Posterior vena cava (tissue), 2 donors: ENCODE data around the gene CRNKL1. TPM values are rescaled to one million over a fixed set of nuclear protein-coding genes. Genes with fewer than 3 reads are reported as not detected.

Source experiments
- DNase-seq: peaks from one replicate; pipeline ENCODE4 v3.0.0-alpha.2; 2020; ENCODE audit warnings: low spot score
- intact Hi-C, 2 donors: fragments of 100-400 bp; cut with DNase I; formaldehyde crosslinking; loops; one replicate each; pipeline versions ENCODE4 v1.14.1 to v1.14.2; 2022 to 2023
- total RNA-seq, 2 donors: library from RNA; stranded (reverse); fragmentation: NEBNext Ultra II Directional; extraction: Animal tissue kit (Norgen Biotek cat#: 25700); gene quantifications; one replicate each; pipeline ENCODE4 v1.2.1, GENCODE V29; 2021
- donor health status: DM: yes; HTN: yes; CAD: no.
- donor health status: DM: yes; HTN: yes; CAD: no.

The CRNKL1 gene
- total RNA-seq, 2 donors from 2014 or later: 14.7 to 15.7 TPM

DNA sequence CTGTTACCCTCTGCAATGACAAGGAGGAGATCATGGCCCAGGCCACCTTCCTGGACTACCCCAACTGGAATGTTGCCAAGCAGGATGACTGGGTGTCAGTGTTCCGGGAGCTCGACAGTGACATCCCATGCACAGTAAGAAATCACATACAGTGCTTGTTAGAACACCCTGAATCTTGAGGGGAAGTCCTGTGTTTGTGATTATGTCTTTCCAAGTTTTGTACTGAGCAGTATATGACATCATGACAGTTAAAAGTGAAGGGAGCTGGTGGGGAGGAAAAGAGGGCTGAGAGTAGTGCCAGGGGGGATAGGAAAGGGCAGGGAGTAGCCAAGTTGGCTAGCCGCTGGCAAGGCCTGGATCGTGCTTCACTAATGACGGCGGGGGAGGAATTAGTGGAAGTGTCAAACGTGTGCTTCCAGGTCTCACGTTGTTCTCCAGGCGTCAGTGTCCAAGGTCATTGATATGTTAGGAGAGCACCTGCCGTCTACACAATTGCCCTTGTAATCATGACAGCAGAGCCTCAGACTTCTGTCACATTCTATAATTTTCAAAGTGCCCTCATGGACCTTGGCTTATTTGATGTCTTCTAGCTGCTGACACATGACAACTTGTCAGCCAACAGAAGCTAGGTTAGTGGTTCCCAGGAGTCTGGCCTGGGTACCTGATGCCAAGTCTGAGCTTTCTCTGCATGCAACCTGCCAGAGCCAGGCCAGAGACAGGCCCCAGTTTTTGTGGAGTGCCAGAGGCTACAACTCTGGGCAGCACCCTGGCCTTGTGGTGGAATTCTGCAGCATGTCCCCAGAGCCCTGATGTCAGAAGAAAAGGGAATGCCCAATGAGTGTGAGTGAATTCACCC, 18.8 kb upstream of the CRNKL1 start:
- intact Hi-C loops: no loop called here
- no peak for DNase-seq

DNA sequence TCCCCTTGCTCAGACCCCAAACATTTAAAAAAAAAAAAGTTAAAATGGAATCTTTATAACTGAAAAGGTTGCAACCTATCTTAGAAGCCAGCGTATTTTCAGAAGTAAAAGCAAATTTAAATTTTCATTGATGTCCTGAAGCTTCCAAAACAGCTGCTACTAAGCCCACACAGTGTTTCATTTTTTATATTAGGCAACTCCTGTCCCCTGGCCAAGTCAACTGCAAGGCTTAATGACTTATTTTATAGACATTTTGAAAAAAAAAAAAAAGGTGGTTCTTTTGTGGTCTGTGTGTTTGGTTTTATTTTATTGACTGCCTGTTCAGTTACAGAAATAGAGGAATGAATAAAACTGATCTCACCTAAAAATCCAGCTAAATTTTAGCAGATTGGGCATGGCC, 13.1 kb upstream of the CRNKL1 start:
- intact Hi-C loops: no loop called here
- no peak for DNase-seq

DNA sequence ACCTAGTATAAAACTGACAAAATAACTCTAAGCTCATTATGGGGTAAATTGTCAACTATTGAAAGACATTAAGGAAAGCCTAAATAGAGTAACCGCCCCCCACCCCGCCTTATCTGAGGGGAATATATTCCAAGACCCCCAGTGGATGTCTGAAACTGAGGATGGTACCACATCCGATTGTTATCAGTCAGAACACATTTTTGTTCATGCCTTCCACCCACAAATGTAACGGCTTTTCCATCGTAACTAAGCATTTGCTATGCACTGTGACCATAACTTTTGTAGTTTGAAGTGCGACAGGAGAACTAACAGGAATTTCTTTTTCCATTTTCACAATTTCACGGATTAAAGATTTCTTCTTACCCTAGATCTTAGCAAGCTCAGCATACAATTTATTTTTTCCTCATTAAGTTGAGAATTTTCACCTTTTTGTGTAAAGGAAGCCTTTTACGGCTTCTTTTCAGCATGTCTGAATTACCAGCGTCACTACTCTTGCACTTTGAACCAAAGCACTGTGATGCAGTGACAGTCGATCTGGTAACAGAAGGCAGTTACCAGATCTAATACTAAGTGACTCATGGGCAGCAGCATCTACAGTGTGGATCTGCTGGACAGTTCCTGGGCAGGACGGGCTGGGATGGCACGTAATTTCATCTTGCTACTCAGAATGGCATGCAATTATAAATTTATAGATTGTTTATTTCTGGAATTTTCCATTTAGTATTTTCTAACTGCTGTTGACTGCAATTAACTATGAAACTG, 11.9 kb upstream of the CRNKL1 start:
- DNase-seq: no peak
- intact Hi-C loops: no loop called here

DNA sequence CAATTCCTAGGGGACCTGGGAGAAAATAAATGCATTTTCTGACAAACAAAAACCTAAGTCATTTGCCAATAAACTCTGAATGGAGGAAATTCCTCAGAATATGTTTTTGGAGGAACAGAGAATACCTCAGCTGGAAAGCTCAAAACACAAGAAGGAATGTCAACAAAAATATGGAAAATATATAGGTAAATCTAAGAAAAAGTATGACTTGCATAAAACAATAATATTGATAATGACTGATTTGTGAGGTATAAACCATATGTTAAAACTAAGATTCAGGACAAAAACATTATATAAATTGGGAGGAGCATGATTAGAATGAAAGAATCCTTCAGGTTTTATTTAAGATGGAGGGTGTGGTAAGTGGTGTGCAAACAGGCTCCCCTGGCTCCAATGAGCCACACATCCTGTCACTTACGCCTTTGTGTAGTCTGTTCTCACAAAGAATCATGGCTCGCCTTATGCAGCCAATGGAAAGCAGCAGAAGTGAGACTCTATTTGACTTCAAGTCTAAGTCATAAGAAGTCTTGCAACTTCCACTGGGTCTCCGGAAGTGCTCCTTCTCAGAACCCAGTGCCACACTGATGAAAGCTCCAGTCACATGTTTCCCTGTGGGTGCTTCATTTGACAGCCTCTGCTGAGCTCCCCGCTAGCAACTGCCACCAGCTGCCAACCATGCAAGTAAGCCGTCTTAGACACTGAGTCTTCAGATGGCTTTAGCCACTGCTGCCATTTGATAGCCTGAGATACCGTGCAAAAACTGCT, 8.2 kb upstream of the CRNKL1 start:
- intact Hi-C loops: no loop called here
- no peak for DNase-seq

DNA sequence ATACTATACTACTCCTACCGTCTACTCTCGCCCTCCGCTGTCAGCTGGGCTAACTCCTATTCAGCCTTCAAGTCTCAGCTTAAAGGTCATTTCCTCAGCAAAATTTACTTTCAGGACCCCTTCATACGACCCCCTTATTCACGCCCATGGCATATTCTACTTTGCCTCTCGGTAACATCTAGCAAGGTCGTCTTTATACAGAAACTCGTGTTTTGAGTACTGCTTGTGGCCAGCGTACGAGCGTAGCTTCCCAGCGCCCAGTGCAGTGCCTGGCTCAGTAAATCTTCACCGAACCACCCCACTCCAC, 546 bp downstream of the CRNKL1 start:
- intact Hi-C loops: no loop called here
- no peak for DNase-seq

DNA sequence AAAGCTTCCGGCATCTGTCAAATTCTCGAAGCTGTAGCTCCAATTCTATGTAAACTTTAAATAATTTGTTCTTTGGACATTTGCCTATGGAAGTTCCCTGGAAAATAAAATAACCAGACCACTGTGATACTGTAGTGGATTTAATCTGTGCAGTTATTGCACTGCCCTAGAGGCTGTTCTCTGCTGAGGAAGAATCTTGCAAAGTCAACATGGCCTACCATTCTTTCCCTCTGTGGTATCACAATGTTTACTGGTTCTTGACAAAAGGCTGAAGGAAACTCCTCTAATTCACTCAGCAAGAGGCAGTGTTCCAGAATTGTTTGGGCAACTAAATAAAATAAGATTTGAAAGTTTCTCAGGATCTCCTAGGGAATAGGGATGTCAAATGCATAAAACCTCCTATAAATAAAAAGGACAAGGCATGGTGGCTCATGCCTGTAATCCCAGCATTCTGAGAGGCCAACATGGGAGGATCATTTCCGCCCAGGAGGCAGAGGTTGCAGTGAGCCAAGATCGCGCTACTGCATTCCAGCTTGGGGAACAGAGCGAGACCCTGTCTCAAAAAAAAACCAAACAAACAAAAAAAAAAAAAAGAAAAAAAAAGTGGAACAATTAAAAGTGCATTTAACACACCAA, 12.4 kb downstream of the CRNKL1 start:
- no peak for DNase-seq
- intact Hi-C loops: no loop called here

DNA sequence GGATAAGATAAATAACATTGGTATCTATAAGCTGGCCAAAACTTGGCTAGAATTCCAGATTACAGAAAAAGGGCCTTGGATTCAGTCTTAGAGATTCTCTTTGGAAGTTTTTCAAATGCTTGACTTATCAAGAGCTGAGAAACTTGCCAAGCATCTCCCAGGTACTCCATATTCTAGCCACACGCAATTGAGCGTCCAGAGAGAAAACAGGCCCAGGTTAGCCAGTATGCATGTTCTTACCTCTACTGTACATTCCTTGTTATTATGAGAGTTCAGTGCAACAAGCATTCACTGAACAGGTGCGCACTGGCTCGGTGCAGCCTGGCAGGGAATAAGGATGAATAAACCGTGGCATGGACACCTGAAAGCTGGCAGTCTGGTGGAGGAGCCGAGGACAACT, 13.7 kb downstream of the CRNKL1 start:
- intact Hi-C loops: no loop called here
- DNase-seq: no peak

DNA sequence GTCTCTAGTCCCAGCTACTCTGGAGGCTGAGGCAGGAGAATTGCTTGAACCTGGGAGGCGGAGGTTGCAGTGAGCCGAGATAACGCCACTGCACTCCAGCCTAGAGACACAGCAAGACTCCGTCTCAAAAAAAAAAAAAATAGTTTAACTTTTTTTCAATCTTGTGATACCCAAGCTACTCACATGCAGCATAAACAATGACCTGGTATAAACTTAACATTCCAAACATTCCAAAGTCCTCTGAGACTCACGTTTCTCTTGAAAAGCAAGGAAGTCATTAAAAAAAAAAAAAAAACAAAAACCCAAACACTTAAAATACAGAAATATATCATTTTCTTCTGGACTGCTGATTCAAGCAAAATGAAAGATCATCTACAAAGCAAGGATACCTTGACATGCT, 14.3 kb downstream of the CRNKL1 start:
- intact Hi-C loops: no loop called here

DNA sequence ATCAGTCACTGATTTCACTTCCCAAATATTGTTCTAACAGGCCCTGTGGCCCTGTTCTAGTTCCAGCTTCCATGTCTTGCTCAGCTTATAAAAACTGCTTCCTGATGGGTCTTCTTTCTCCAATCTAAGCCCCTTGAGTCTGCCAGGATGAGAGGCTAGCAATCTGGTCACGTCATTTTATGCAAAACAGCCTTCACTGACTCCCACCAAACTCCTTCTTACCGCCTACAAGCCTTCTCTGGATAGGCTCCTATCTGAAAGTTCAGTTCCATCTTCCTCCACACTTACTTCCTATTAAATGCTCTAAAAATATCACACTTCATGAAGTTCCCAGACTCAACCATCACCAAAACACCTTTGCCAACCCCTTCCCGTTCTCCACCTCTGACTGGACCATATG, 15.5 kb downstream of the CRNKL1 start:
- no peak for DNase-seq
- intact Hi-C loops: no loop called here

More for the DNA sequence above, 14.3 kb downstream of the CRNKL1 start:
- no peak for DNase-seq

DNA sequence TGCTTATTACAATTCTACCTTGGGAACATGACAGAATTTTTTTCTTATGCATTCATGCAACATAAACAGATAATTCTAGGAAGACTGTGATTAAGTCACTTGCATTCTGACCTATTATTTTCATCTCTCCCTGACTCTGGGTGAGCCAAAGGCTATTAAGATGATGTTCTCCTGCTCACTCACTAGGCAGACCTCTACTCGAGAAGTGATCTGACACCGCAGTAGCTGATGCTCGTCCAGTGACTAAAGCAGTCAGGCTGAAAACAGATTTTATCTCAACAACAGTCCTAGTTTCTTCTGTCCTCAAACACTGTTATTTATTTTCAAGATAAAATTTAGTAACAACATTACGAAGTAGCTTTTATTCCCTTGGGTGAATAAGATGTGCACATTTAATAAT, 17.8 kb downstream of the CRNKL1 start:
- DNase-seq: no peak
- intact Hi-C loops: no loop called here

DNA sequence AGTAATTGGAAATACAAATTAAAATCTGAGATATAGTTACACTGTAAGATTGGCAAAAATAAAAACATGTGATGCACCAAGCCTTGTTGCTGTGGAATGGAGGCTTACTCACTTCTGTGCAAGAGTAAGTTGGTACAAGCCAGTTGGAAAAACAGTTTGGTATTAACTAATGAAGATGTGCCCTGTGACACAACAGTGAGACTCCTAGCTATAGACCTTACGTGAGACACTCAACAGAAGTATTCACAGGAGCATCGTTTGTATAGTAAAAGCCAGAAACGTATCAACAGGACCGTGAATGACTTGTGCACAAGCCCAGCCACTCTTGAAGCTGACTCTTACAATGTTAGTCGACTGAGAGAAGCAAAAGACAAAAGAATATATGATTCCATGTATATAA, 20.5 kb downstream of the CRNKL1 start:
- intact Hi-C loops: no loop called here
- DNase-seq: no peak

DNA sequence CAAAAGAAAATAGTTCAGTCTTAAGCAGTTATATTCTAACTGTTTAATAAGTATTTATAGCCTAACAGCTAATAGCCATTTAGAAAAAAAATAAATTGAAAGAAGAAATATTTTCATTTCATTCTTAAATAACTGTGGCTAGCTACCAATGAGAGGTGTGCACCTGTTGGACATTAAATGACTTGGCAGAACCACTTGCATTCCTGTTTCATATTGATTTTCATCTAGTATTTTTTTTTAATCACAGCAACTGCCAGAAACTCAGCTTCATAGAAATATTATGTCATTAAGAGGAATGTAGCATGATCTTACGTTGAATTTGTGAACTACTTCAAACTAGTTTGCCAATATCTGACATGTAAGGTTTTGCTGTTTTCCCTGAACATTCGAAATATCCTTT, 25.0 kb downstream of the CRNKL1 start:
- no peak for DNase-seq
- intact Hi-C loops: no loop called here

DNA sequence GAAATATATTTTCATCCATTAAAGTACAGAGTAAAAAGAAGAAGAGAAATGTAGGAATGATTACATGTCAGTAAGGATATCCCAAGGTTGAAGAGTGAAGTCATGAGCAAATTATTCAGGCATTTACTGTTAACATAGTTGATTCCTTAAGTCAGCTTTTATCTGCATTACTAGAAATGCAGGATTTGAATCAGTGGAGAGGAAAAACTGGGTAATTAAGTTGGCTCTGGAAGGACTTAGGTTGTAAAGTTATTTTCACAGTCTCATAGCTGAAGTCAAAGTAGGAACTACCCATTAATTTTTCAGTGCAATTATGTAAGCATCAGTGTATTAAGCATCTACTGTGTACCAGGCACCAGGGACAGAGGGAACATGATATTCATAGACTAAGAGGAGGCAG, 27.3 kb downstream of the CRNKL1 start:
- no peak for DNase-seq
- intact Hi-C loops: loop anchor here in 1 of 2 donors (5.0 kb wide), 1 partner anchor 803 kb away; no protein-coding TSS in a partner anchor

DNA sequence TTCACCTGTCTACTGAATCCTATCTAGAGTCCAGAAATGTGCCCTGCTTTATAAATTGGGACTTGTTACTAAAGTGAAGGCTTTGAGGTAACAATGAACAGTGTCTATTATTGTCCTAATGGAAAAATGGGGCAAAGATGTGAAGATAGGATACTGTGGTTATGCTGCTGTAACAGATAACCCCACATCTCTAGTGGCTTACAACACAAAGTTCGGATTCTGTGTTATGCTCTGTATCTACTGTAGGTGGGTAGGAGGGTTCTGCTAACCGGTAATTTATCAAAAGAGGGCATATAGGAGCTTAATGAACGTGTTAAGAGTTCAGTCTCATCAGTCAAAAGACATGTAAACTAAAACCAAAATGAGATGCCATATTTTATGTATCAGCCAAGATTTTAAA, 28.9 kb downstream of the CRNKL1 start:
- DNase-seq: no peak
- intact Hi-C loops: loop anchor here in 1 of 2 donors (5.0 kb wide), 1 partner anchor 801 kb away; no protein-coding TSS in a partner anchor

DNA sequence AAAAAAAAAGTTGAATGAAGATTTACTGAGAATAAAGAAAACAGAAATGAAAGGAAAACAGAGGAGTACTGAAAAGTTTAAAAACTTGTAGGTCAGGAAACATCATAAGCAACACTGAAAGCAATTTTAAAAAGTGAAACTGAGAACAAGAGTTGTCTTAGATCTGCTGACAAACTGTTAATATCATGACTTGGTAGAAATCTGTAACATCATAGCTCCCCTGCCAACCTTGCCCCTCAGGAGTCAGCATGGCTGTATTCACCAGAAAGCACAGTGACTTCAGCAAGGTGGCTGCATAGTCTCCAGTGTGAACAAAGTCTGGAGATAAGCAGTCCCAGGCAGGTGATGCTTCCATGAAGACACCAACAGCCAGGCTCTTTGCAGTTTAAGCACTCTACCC, 29.8 kb downstream of the CRNKL1 start:
- no peak for DNase-seq
- intact Hi-C loops: loop anchor here in 1 of 2 donors (5.0 kb wide), 1 partner anchor 800 kb away; no protein-coding TSS in a partner anchor

DNA sequence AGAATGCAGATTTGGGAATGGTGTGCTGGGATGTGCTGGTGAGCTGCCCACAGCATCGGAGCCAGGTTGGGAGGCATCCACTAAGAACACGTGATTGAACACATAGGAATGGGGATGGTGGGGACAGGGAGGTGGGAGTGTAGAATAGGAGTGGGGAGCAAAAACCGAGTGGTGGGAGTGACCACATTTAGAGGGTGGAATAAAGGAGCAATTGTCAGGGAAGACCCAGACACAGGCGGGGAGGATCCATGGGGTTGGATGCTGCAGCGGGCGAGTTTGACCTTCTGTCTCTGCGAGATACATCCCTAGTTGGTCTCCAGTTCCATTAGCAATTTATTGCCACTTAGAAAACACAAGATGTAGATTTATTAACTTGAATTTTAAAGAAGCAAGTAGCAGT, 30.4 kb downstream of the CRNKL1 start:
- intact Hi-C loops: loop anchor here in 1 of 2 donors (5.0 kb wide), 1 partner anchor 800 kb away; no protein-coding TSS in a partner anchor
- DNase-seq: no peak

DNA sequence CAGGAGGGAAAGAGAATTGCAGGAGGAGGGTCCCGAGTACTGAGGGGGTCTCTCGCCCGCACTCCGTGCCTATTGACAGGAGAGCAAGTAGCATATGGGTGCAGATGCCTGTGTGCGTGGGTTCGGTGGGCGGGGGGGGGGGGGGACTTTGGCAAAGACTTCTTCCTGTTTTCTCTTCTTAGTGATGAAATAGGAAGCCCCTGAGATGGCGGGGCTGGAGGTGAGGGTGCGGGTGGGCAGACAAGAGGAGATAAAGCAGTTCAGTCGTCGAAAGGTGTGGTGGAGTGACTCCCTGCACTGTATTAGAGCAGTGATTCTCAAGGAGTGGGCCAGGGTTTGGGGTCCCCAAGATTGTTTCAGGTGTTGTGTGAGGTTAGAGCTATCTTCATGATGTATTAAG, 31.4 kb downstream of the CRNKL1 start:
- no peak for DNase-seq
- intact Hi-C loops: loop anchor here in 1 of 2 donors (5.0 kb wide), 1 partner anchor 799 kb away; no protein-coding TSS in a partner anchor

DNA sequence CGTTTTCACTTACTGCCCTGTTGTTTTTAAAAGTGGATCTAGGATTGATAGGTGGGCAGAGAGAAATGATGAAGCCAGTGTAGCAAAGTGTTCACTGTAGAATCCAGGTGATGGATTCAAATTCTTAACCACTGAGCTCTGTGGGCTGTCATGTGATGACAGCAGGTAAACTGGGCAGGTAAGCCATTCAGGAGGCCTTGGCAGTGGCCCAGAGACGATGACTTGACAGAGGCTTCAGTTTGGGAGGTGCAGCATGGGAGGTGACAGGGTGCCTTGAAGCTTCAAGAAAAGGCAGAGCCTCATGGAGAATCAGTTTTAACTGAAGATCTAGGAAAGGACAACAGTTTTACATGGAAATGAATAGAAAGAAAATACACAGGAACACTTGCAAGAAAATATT, 33.1 kb downstream of the CRNKL1 start:
- DNase-seq: no peak
- intact Hi-C loops: no loop called here

DNA sequence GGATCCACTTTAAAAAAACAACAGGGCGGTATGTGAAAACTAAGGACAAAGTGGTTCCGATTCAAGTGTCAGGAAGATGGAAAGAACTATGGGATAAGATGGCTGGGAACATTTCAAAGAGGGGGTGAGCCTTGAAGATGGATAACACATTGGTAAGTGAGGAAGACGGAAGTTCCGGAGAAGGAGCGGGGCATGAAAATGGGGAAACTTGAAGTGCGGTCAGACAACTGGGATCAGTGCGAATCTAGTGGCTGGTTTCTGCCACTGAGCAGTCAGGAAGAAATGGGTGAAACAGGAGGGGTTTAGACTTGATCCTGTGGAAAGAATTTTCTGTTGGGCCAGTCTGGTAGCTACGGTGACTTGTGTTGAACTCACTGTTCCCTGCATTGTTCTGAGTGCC, 33.9 kb downstream of the CRNKL1 start:
- intact Hi-C loops: no loop called here
- DNase-seq: no peak

DNA sequence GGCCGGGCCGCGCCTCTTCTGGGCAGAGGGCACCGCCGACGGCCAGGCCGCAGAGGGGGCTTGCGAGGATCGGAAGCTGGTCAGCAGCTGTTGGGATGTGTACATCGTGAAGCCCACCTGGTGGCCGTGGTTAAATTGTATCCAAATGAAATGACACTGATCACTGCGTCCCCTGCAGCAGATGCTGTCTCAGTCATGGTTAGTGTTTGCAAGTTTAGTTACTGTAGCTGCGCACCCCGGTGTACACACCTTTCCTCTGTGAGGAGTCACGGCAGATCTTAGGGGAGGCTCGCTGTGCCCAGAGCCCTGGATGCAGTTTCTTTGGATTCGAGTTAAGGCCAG, 34.5 kb downstream of the CRNKL1 start:
- intact Hi-C loops: no loop called here
- DNase-seq: no peak
